Measurements from ENCODE around the gene RHOB.
"Not testable (repeated sequence)": the region's sequence is repeated elsewhere in the genome, so short reads cannot be mapped to it uniquely, and the experiment has no call there.

RHOB gene

DNA sequence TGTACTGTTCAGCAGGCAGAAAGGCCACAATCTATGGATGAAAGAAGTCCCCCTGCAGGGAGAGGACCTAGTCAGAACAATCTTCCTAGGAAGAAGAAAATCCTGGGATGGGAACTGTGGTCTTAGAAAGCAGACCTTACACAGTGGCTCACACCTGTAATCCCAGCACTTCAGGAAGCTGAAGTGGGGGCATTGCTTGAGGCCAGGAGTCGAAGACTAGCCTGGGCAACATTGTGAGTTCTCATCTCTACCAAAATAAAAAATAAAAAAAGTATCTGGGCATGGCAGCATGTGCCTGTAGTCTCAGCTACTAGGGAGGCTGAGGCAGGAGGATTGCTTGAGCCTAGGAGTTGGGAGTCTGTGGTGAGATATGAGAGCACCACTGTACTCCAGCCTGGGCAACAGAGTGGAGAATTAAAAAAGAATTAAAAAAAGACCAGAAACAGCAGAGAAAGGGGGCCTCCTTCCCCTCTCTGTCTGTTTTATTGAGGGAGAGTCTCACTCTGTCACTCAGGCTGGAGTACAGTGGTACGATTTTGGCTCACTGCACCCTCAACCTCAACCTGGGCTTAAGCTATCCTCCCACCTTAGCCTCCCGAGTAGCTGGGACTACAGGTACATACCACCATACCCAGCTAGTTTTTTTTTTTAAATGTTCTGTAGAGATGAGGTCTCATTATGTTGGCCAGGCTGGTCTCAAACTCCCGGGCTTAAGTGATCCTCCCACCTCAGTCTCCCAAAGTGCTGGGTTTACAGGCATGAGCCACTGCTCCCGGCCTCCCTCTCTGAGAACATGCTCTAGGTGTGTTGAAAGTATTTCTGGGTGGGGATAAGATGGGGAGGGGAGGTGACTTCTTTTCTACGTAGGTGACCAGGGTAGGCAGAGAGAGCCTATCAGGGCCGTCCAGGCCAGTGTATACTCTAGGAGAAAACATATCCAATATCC, 7.4 kb downstream of the RHOB start:
- TF ChIP-seq, protein P1, sequence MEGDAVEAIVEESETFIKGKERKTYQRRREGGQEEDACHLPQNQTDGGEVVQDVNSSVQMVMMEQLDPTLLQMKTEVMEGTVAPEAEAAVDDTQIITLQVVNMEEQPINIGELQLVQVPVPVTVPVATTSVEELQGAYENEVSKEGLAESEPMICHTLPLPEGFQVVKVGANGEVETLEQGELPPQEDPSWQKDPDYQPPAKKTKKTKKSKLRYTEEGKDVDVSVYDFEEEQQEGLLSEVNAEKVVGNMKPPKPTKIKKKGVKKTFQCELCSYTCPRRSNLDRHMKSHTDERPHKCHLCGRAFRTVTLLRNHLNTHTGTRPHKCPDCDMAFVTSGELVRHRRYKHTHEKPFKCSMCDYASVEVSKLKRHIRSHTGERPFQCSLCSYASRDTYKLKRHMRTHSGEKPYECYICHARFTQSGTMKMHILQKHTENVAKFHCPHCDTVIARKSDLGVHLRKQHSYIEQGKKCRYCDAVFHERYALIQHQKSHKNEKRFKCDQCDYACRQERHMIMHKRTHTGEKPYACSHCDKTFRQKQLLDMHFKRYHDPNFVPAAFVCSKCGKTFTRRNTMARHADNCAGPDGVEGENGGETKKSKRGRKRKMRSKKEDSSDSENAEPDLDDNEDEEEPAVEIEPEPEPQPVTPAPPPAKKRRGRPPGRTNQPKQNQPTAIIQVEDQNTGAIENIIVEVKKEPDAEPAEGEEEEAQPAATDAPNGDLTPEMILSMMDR (IDR thresholded peaks at IDR 0.05; ENCODE audit: borderline replicate concordance, insufficient read depth, low read depth, low read length): no peak

DNA sequence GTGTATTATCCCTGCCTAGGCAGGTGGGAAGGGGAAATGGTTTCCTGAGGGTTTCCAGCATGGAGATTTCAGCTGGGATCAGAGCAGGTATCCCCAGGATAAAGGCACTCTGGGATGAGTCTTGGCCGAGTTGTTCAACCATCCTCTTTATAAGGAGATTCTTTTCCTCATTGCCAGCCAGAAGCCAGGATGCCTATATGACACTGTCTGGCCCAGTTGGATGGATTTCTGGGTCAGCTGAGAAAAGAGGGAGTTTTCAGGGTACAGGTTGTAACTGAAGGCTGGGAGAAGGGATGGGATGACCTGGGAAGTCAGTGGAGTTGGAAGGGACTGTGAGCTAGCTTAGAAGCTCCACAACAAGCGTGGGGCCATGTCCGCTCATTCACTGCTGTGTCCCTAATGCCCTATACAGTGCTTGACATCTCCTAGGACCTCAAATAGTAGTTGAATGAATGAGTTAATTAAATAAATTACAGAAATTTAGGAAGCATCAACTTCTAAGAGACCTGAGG, 8.3 kb downstream of the RHOB start:
- TF ChIP-seq, protein P1 (IDR thresholded peaks at IDR 0.05; ENCODE audit: borderline replicate concordance, insufficient read depth, low read depth, low read length): no peak
- no peak overlapping the region for H3K4me3 ChIP-seq (ENCODE audit: low read depth, low read length)

More for the DNA sequence above, 7.4 kb downstream of the RHOB start:
- H3K4me3 ChIP-seq (ENCODE audit: low read depth, low read length): no peak overlapping the region

DNA sequence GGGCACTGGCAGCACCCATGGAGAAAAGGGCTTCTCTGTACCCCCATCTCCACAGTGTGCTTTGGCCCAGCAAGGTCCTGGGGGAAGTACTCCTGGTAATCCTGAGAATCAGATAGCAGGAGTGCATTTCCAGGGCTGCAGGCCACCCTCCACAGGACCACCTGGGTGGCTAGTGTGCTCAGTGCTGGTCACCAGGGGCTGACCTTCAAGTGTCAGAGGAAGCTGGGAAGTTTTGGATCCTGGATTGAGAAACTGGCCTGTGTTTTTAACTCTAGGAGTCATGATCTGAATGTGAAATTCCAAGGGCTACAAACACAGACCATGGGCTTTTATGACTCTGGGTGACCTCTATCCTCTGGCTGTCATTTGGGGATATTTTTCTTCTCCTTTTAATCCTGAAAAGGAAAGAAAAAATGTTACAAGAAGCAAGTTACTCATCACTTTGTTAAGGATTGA, 9.3 kb downstream of the RHOB start:
- TF ChIP-seq, protein P1 (IDR thresholded peaks at IDR 0.05; ENCODE audit: borderline replicate concordance, insufficient read depth, low read depth, low read length): no peak
- no peak overlapping the region for H3K4me3 ChIP-seq (ENCODE audit: low read depth, low read length)

DNA sequence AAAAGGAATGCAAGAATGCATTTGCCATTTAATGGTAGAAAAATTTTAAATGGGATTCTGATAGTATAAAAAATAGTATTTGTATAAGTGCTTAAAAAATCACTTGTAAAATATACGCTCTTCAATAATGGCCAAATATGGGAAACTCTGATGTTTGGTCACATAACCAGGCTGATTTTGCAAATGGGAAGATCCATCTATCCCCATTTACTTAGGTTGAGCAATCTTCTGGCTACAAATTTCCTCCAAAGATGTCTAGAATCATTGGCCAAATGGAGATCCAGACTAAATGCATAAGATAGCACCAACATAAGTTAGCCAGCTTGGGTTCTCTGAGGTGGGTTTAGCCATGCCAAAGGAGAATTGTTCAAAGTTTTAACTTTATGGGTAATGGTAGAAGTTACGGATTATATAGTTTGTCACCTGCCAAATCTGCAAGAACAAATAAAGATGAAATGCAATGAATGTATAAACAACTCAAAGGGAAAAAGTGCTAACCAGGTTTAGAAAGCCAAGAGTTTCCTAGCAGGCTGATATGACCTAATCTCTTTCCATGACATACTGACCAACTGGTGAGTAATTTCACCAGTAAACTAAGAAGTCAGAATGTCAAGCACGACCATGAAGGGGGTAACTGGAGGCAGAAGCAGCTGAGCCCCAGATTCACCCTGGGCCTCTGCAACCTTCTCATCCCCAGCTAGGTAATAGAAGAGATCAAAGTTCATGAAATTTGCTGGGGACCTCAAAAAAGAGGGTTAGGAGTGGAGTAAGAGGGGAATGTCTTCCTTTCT, 10.0 kb downstream of the RHOB start:
- H3K4me3 ChIP-seq (ENCODE audit: low read depth, low read length): no peak overlapping the region
- TF ChIP-seq, protein P1 (IDR thresholded peaks at IDR 0.05; ENCODE audit: borderline replicate concordance, insufficient read depth, low read depth, low read length): no peak

DNA sequence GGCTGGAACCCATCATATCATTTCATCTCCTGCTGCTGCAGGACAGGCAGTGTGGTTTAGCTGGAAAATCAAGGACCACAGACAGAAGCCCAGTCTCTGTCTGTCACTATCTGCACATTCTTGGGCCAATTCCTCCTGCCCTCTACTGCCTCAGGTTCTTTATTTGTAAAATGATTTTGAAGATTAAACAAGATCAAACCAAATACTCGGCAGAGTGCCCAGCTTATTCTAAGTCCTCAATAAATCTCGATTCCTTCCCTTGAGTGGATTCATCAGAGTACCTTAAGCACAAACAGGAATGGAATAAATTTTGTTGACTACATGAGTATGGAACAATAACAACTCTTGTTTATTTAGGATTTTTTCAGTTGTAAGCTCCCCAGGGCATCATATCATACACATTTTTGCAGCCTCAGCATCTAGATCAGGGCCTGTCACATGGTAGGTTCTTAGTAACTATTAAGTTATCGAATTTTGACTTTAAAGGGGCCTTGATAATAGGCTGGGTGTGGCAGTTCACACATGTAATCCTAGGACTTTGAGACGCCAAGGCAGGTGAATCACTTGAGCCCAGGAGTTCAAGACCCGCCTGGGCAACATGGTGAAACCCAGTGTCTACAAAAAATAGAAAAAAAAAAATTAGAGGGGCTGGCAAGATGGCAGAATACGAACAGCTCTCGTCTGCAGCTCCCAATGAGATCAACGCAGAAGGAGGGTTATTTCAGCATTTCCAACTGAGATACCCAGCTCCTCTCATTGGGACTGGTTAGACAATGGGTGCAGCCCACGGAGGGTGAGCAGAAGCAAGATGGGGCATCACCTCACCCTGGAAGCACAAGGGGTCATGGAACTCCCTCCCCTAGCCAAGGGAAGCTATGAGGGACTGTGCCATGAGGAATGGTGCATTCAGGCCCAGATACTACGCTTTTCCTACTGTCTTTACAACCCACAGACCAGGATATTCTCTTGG, 11.1 kb downstream of the RHOB start:
- H3K4me3 ChIP-seq (ENCODE audit: low read depth, low read length): no peak overlapping the region
- TF ChIP-seq, protein P1 (IDR thresholded peaks at IDR 0.05; ENCODE audit: borderline replicate concordance, insufficient read depth, low read depth, low read length): no peak

DNA sequence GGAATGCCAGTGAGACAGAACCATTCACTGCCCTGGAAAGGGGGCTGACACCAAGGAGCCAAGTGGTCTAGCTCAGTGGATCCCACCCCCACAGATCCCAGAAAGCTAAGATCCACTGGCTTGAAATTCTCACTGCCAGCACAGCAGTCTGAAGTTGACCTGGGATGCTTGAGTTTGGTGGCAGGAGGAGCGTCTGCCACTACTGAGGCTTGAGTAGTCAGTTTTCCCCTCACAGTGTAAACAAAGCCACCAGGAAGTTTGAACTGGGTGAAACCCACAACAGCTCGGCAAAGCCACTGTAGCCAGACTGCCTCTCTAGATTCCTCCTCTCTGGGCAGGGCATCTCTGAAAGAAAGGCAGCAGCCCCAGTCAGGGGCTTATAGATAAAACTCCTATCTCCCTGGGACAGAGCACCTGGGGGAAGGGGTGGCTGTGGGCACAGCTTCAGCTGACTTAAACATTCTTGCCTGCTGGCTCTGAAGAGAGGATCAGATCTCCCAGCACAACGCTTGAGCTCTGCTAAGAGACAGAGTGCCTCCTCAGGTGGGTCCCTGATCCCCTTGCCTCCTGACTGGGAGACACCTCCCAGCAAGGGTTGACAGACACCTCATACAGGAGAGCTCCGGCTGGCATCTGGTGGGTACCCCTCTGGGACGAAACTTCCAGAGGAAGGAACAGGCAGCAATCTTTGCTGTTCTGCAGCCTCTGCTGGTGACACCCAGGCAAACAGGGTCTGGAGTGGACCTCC, 12.0 kb downstream of the RHOB start:
- not testable (repeated sequence) for H3K4me3 ChIP-seq (ENCODE audit: low read depth, low read length)

Measured in GM12875 (cell line).